ENCODE measurements around the gene PLA2G10.
"Not testable (repeated sequence)": the region's sequence is repeated elsewhere in the genome, so short reads cannot be mapped to it uniquely, and the experiment has no call there.

The PLA2G10 gene

DNA sequence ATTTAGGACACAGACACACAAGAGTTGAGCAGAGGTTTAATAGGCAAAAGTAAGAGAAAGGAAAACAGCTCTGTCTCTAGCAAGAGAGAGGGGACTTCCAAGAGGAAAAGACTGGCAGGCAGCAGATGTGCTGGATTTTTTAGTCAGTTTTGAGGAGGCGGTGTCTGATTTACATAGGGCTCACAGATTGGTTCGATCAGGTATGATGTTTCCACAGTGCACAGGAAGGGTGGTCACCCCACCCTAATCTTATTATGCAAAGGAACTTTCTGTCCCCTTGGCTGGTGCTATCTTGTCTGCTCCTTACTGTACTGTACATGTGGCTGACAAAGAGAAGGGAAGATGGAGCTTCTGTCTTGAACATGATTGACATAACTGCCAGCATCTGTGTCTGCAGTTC lies 36.0 kb downstream of the PLA2G10 start:
- DNase-seq, result no peak

- no peak for DNase-seq
Observed at GRCh38 chr16:14652726-14653125, 41.4 kb downstream of the PLA2G10 start.

- DNase-seq, result no peak
Observed at GRCh38 chr16:14650629-14651028, 43.5 kb downstream of the PLA2G10 start.

- no peak for DNase-seq
Observed at GRCh38 chr16:14649816-14650215, 44.3 kb downstream of the PLA2G10 start.

DNA sequence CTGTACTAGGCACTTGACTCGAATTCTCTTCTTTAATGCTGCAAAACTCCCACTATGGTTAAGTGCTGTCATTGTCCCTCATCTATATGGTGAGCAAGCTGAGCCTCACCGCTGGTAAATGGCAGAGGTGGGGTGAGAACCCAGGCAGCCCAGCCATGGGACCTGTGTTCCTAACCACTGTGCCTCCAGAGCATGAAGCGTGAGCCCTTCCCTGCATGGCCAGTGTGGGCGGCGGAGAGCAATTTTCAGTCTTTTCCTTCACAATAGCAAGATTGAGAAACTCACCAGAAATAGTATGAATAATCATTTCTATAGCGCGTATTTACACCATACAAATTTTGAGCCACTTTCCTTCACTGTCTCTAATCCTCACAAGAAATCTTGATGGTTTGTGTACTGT lies 52.2 kb downstream of the PLA2G10 start:
- DNase-seq, result no peak

DNA sequence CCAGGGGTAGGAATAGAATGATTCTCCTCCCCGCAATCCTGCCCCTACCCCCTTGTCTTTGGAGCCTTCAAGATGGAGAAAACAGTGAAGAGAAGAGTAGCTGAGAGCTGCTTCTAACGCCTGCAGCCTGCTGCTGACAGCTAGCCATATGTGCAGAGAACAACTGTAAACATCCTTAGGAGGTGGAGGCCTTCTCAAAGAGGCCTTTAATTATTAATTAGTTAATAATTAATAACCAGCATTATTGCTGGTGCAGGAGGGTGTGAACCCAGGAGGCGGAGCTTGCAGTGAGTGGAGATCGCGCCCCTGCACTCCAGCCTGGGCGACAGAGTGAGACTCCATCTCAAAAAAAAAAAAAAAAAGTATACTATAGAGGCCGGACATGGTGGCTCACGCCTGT lies 52.9 kb downstream of the PLA2G10 start:
- no peak for DNase-seq

GRCh38 chr16:14640538-14640937 lies 53.6 kb downstream of the PLA2G10 start:
- DNase-seq, result no peak

DNA sequence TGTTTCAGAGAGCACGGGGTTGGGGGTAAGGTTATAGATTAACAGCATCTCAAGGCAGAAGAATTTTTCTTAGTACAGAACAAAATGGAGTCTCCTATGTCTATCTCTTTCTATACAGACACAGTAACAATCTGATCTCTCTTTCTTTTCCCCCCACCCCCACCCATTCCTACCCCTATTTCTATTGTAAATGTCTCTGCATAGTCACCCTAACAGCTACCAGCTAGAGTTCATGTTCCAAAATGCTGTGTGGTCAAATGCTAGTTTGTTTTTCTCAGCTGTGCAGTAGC lies 57.2 kb downstream of the PLA2G10 start:
- DNase-seq, result not testable (repeated sequence)

DNA sequence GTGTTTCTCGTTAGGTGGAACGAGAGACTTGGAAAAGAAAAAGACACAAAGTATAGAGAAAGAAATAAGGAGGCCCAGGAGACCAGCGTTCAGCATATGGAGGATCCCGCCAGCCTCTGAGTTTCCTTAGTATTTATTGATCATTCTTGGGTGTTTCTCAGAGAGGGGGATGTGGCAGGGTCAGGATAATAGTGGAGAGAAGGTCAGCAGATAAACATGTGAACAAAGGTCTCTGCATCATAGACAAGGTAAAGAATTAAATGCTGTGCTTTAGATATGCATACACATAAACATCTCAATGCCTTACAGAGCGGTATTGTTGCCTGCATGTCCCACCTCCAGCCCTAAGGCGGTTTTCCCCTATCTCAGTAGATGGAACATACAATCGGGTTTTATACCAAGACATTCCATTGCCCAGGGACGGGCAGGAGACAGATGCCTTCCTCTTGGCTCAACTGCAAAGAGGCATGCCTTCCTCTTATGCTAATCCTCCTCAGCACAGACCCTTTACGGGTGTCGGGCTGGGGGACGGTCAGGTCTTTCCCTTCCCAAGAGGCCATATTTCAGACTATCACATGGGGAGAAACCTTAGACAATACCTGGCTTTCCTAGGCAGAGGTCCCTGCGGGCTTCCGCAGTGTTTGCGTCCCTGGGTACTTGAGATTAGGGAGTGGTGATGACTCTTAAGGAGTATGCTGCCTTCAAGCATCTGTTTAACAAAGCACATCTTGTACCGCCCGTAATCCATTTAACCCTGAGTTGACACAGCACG lies 57.7 kb downstream of the PLA2G10 start:
- not testable (repeated sequence) for DNase-seq

DNA sequence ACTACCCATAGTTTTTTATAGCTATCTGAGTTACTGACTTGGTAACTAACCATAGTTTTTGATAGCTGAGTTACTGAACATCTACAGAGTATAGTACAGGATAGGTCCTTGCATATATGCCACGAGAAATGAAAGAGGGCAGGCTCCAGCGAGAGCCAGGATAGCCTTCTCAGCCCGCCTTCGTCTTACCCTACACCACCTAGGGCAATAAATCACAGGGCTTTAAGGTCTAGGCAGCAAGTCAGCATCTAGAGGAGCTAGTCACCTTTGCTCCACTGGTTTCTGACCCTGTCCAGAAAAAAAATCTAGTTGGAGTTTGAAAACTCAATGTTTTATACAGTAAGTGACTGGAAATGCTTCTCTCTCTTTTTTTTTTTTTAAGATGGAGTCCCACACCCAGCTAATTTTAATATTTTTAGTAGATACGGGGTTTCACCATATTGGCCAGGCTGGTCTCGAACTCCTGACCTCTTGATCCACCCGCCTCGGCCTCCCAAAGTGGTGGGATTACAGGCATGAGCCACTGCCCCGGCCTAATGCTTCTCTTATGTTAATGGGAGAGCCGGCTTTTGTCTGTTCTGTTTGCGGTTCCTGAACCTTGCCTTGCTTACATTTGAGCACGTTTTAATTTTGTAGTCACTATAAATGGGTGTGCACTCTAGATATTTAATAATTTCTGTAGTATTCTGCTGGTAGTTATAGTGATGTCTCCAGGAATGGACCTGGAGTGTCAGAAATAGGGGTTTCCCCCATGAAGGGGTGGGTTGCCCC lies 58.5 kb downstream of the PLA2G10 start:
- no peak for DNase-seq

- no peak for DNase-seq
Observed at GRCh38 chr16:14634389-14634725, 59.8 kb downstream of the PLA2G10 start.

GRCh38 chr16:14632693-14633569 lies 61.2 kb downstream of the PLA2G10 start, which contains the start of gene BFAR:
Gene BFAR, plus strand, starts transcription at chr16:14632951. Its CDS starts 11,396 bp downstream, at chr16:14644347.
- peak; percentile 99 for DNase-seq

GRCh38 chr16:14630620-14631330 lies 63.3 kb downstream of the PLA2G10 start:
- not testable (repeated sequence) for DNase-seq

GRCh38 chr16:14629919-14630619 lies 64.0 kb downstream of the PLA2G10 start, which contains the start of gene PARN:
Gene PARN, minus strand, starts transcription at chr16:14630260. Its CDS starts 135 bp downstream, at chr16:14630125.
- DNase-seq, result peak; percentile 98

DNA sequence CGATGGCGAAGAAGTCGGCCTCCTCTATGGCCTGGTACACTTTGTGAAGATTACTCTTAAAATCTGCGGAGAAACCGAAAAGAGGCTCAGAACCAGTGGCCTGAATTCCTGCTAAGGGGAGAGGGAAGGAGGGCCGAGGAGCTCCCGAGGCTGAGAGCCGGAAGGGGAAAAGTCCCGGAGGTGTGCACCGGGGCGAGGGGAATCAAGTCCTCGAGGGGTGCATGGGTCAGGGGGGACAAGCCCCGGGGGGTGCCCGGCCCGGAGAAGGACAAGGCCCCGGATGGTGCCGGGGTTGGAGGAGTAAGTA lies 64.5 kb downstream of the PLA2G10 start:
- no peak for DNase-seq

- peak; percentile 32 for DNase-seq
Observed at GRCh38 chr16:14628806-14629611, 65.1 kb downstream of the PLA2G10 start.

DNA sequence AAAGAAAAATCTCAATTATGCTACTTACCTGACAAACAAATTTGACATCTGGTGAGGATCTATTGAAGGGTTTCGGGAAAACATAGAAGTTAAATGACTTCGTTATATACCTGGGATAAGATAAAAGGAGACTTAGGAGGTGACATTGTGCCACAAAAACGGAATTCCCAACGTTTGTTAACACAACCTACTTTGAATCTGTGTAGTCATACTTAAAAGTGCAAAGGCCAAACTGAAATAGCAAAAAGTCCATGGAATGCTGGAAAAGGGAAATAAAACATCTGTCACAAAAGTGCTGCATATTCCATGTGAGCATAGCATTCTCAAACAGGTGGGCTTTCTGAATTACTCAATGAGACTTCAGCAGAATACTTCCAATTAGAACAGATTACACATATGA lies 67.0 kb downstream of the PLA2G10 start:
- no peak for DNase-seq

All from activated CD8-positive, alpha-beta memory T cell treated with anti-CD3 and anti-CD28 coated beads for 24 hours (primary cell).